HL-60/S4 treated with phorbol 12-myristate 13-acetate at 8.2 ng/mL for 4 days and 3 days (cell line): ENCODE data around the gene LUZP1.

Source experiments
- in situ Hi-C: fragments of 300-500 bp; cut with MboI; formaldehyde crosslinking; loops from 2 replicates; pipeline ENCODE4 v1.15.0; 2022; ENCODE audit warnings: low sequenced_read_pairs

Gene LUZP1

GRCh38 chr1:23091545-23091944 lies 77.1 kb downstream of the LUZP1 start:
- in situ Hi-C loops, result no loop called here

GRCh38 chr1:23090056-23090455 lies 78.6 kb downstream of the LUZP1 start:
- in situ Hi-C loops, result no loop called here

- in situ Hi-C loops, result no loop called here
Observed at GRCh38 chr1:23088027-23088426, 80.6 kb downstream of the LUZP1 start.

- in situ Hi-C loops, result no loop called here
Observed at GRCh38 chr1:23085696-23086095, 83.0 kb downstream of the LUZP1 start.

- in situ Hi-C loops, result no loop called here
Observed at GRCh38 chr1:23084880-23085279, 83.8 kb downstream of the LUZP1 start.

GRCh38 chr1:23083714-23084480 lies 84.8 kb downstream of the LUZP1 start:
- in situ Hi-C loops, result no loop called here

- in situ Hi-C loops, result no loop called here
Observed at GRCh38 chr1:23081376-23081775, 87.3 kb downstream of the LUZP1 start.

GRCh38 chr1:23080885-23081284 lies 87.8 kb downstream of the LUZP1 start:
- in situ Hi-C loops, result no loop called here

GRCh38 chr1:23079025-23079424 lies 89.6 kb downstream of the LUZP1 start:
- in situ Hi-C loops, result no loop called here

- in situ Hi-C loops, result no loop called here
Observed at GRCh38 chr1:23074012-23074411, 94.6 kb downstream of the LUZP1 start.

- in situ Hi-C loops, result no loop called here
Observed at GRCh38 chr1:23069675-23070074, 99.0 kb downstream of the LUZP1 start.

GRCh38 chr1:23069149-23069548 lies 99.5 kb downstream of the LUZP1 start:
- in situ Hi-C loops, result no loop called here

GRCh38 chr1:23066075-23066474 lies 102.6 kb downstream of the LUZP1 start:
- in situ Hi-C loops, result no loop called here

GRCh38 chr1:23065385-23065784 lies 103.3 kb downstream of the LUZP1 start:
- in situ Hi-C loops, result no loop called here

GRCh38 chr1:23062271-23062670 lies 106.4 kb downstream of the LUZP1 start:
- in situ Hi-C loops, result no loop called here

GRCh38 chr1:23057301-23057700 lies 111.4 kb downstream of the LUZP1 start:
- in situ Hi-C loops, result no loop called here

GRCh38 chr1:23051290-23051909 lies 117.3 kb downstream of the LUZP1 start:
- in situ Hi-C loops, result no loop called here

- in situ Hi-C loops, result no loop called here
Observed at GRCh38 chr1:23050201-23050600, 118.5 kb downstream of the LUZP1 start.

GRCh38 chr1:23044035-23044434 lies 124.6 kb downstream of the LUZP1 start:
- in situ Hi-C loops, result no loop called here

GRCh38 chr1:23040509-23040908 lies 128.1 kb downstream of the LUZP1 start:
- in situ Hi-C loops, result no loop called here

- in situ Hi-C loops, result no loop called here
Observed at GRCh38 chr1:23039308-23039826, 129.3 kb downstream of the LUZP1 start.

- in situ Hi-C loops, result no loop called here
Observed at GRCh38 chr1:23037081-23037740, 131.4 kb downstream of the LUZP1 start.
